ENCODE data around the gene LRRC1.

DNA sequence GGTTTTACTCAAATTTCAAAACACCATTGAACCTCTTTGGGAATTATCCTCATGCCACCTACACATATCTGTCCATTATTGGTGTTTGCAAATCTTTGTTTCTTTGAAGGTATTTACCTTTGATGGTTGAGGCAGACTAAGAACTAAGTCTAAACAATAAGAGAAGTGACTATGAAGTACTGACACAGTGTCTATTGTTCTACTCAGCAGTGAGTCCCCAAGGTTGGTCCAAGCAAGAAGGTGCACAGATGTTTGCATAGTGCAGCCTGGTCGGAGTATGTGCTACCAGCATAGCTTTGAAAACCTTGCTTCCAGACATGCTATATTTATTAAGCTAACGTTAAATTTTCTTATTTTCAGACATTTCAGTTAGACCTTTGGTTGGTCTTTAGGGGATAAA, 19.5 kb downstream of the LRRC1 start:
- TF ChIP-seq JUND (IDR thresholded peaks at IDR 0.05) (no peak), SP1 (IDR thresholded peaks at IDR 0.05) (no peak), EGR1 (IDR thresholded peaks at IDR 0.05; ENCODE audit: low read depth in 2 of 2) (no peak)
- TF ChIP-seq, protein P1, sequence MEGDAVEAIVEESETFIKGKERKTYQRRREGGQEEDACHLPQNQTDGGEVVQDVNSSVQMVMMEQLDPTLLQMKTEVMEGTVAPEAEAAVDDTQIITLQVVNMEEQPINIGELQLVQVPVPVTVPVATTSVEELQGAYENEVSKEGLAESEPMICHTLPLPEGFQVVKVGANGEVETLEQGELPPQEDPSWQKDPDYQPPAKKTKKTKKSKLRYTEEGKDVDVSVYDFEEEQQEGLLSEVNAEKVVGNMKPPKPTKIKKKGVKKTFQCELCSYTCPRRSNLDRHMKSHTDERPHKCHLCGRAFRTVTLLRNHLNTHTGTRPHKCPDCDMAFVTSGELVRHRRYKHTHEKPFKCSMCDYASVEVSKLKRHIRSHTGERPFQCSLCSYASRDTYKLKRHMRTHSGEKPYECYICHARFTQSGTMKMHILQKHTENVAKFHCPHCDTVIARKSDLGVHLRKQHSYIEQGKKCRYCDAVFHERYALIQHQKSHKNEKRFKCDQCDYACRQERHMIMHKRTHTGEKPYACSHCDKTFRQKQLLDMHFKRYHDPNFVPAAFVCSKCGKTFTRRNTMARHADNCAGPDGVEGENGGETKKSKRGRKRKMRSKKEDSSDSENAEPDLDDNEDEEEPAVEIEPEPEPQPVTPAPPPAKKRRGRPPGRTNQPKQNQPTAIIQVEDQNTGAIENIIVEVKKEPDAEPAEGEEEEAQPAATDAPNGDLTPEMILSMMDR (IDR thresholded peaks at IDR 0.05; ENCODE audit: low read depth, low read length, missing input control), result no peak
- TF ChIP-seq, protein P2, sequence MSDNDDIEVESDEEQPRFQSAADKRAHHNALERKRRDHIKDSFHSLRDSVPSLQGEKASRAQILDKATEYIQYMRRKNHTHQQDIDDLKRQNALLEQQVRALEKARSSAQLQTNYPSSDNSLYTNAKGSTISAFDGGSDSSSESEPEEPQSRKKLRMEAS (IDR thresholded peaks at IDR 0.05), result no peak

Data from liver (tissue), 3 donors.